ENCODE results near the gene MINAR1.

Gene MINAR1, protein sequence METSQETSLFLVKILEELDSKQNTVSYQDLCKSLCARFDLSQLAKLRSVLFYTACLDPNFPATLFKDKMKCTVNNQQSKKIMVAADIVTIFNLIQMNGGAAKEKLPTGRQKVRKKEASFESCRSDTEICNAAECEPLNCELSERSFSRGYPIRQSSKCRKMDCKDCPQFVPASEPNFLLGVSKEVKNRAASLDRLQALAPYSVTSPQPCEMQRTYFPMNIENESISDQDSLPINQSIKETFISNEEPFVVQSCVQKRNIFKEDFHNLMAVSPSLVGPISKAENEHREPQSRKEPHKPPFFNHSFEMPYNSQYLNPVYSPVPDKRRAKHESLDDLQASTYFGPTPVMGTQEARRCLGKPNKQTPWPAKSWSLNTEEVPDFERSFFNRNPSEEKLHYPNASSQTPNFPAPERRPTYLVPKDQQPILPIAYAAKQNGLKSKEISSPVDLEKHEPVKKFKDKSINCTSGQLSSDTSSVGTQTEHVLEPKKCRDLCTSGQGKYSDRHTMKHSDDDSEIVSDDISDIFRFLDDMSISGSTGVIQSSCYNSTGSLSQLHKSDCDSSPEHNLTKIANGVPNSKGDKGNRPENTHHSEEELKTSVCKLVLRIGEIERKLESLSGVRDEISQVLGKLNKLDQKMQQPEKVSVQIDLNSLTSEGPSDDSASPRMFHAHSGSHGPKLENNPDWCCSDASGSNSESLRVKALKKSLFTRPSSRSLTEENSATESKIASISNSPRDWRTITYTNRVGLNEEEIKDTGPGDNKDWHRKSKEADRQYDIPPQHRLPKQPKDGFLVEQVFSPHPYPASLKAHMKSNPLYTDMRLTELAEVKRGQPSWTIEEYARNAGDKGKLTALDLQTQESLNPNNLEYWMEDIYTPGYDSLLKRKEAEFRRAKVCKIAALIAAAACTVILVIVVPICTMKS

DNA sequence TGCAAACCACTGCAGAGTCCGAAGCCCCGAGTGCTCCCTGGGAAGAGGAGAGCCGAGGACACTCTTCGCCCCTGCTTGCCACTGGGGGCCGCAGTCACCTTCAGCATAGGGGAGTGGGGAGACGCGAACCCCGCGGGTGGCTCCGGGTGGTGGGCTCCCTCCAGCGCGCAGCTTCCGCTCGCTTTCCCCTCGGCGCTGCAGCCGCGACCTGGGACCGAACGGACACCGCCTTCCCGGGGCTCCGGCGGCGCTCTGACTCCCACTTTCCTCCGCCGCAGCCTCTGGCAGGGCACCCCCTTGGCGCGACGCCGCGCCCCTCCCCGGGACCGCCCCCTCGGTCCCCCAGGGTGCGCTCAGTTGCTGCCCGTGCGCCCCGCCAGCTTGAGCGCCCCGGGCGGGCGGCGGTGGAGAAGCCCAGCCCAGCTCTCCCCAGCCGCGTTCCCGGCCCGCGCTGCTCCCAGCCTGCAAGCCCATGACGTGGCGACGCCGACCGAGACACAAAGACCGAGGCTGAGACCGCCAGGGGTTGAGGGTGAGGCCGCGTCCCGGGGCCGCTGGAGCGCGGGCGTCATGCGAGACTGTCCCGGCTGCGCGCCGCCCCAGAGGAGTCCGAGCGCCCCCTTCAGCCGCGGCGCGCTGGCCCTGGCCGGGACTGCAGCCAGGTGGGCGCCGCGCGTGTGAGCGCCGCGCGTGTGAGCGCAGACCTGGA lies at the start of gene MINAR1:
Gene MINAR1 (plus strand): TSS at position 701 of the 709 bp plus-strand sequence. CDS start 23,812 bp downstream, outside the sequence.
- TF ChIP-seq, protein P1, sequence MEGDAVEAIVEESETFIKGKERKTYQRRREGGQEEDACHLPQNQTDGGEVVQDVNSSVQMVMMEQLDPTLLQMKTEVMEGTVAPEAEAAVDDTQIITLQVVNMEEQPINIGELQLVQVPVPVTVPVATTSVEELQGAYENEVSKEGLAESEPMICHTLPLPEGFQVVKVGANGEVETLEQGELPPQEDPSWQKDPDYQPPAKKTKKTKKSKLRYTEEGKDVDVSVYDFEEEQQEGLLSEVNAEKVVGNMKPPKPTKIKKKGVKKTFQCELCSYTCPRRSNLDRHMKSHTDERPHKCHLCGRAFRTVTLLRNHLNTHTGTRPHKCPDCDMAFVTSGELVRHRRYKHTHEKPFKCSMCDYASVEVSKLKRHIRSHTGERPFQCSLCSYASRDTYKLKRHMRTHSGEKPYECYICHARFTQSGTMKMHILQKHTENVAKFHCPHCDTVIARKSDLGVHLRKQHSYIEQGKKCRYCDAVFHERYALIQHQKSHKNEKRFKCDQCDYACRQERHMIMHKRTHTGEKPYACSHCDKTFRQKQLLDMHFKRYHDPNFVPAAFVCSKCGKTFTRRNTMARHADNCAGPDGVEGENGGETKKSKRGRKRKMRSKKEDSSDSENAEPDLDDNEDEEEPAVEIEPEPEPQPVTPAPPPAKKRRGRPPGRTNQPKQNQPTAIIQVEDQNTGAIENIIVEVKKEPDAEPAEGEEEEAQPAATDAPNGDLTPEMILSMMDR (conservative IDR thresholded peaks at IDR 0.05; ENCODE audit: low read depth, low read length): peak; percentile 11
- H3K4me3 ChIP-seq (ENCODE audit: low read depth, low read length): peak within 1 kb of the TSS; percentile 56
- peak; percentile 50 for DNase-seq (ENCODE audit: low read depth)

DNA sequence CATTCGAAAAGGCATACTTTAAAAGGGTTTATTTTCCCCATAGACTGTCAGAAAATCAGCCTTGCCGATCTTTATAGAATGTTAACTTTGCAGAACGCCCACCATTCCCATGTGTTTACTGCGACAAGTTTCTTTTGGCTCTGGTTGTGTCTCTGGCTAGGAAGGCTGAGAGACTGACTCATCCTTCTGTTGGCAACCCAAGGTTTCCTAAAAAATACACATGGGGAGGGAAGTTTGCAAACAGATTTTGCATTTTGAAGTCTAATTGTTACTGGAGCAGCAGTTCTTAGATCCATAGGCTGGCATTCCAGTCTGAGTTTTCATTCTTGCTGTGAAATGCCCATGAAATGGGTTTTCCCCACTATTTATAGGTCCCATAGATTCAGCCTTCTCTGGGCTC lies 37.9 kb upstream of the MINAR1 start:
- TF ChIP-seq, protein P1 (conservative IDR thresholded peaks at IDR 0.05; ENCODE audit: low read depth, low read length): no peak
- H3K4me3 ChIP-seq (ENCODE audit: low read depth, low read length): no peak overlapping the region
- peak; percentile 54 for DNase-seq (ENCODE audit: low read depth)

DNA sequence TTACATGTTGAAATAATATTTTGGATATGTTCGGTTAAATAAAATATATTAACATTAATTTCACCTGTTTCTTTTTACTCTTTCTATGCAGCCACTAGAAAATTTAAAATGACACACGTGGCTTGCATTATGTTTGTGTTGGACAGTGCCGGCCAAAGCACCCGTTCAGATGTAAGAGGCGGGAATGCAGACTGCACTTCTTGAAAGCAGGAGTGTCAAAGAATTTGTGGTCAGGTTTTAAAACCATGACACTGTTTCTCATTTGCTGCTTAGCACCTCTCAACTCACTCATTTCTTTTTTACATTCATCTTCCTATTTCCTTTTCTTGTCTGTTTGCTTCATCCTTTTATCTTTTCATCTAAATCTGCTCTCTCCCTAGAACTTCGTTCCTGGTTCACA lies 35.3 kb upstream of the MINAR1 start:
- DNase-seq (ENCODE audit: low read depth): peak; percentile 16
- H3K4me3 ChIP-seq (ENCODE audit: low read depth, low read length): no peak overlapping the region
- TF ChIP-seq, protein P1 (conservative IDR thresholded peaks at IDR 0.05; ENCODE audit: low read depth, low read length): no peak

DNA sequence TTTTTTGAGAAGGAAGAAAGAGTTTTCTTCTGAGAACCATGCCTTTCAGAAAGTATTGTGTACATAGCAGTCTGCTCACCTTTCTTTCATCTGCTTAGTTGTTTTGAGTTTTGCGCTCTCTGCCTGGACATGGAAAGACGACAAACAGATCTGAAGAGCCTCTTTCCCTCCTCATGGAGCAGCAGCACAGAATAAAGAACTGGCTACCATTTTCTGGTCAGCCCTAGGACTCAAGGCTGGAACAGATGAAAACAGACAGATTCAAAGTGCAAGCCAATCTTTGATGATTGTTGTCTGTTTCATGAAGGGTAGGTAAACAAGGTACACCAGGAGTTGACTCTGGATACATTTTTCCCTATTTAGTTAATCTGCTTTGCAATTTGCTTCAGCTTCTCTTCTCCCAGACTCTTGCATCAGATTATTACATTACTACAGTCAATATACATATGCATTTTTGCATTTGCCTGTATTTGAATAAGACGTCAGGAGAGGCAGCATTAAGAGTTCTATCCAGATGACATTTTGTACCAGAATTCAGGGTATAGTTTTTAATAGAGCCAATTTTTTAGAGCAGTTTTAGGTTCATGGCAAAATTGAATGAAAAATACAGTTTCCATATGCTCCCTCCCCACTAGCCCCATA lies 34.7 kb upstream of the MINAR1 start:
- no peak overlapping the region for H3K4me3 ChIP-seq (ENCODE audit: low read depth, low read length)
- TF ChIP-seq, protein P1 (conservative IDR thresholded peaks at IDR 0.05; ENCODE audit: low read depth, low read length): no peak
- DNase-seq (ENCODE audit: low read depth): no peak

DNA sequence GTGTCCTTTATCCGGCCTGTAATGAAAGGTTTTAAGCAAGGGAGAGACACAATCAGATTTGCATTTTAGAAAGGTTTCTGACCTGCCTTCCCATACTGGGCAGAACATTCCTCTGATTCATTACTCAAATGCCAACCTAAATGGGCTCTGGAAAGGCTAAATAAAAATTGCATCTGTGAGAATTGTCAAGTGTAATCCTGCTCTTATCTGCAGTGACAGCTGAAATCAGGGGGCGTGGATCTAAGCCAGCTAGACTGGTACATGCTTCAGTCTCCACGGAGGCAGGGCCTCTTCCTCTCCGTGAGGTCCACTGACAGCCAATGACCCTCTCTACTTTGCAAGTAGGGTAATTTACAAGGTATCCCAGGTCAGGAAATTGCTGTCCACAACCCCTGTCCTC lies 32.5 kb upstream of the MINAR1 start:
- TF ChIP-seq, protein P1 (conservative IDR thresholded peaks at IDR 0.05; ENCODE audit: low read depth, low read length): no peak
- no peak overlapping the region for H3K4me3 ChIP-seq (ENCODE audit: low read depth, low read length)
- DNase-seq (ENCODE audit: low read depth): no peak

DNA sequence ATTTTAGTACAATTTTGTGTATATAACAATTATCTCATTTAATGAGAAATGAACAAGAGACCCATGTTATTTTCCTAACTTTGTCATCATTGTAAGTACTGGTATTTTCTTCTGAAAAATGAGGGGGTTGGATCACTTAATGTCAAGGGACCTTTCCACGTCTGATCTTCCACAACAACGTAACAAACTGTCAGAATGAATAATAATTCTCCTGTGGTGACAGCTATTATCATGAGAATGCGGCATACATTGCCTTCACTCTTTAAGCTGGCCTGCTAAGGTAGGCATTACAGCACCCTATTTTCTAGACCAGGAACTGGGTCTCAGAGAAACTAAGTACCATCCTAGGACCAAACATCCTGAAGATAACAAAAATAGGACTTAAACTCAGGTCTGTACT lies 31.5 kb upstream of the MINAR1 start:
- H3K4me3 ChIP-seq (ENCODE audit: low read depth, low read length): no peak overlapping the region
- no peak for DNase-seq (ENCODE audit: low read depth)
- TF ChIP-seq, protein P1 (conservative IDR thresholded peaks at IDR 0.05; ENCODE audit: low read depth, low read length): no peak

All from choroid plexus epithelial cell (primary cell).